ENCODE results near the gene CDC6. TPM values are rescaled to one million over a fixed set of nuclear protein-coding genes. Genes with fewer than 3 reads are reported as not detected.
A peak's percentile ranks its signal among the peaks of the same experiment; 100 is the strongest.

CDC6 gene
- total RNA-seq, 4 donors from 2014 or later = 0.88 to 11.3 TPM; not detected in 2

GRCh38 chr17:40331743-40332641, 44.3 kb downstream of the CDC6 start:
- Histone ChIP-seq H3K4me1 (peaks cover 39 to 67% of the 10 kb centered on the region in 2 donors), H3K27me3 (no peaks in the 10 kb centered on the region), H3K4me3 (no peak overlapping the region), H3K27ac (peak overlapping the region; percentile 74 to 83), H3K36me3 (no peaks in the 10 kb centered on the region), H3K9me3 (no peaks in the 10 kb centered on the region)
- intact Hi-C loops (cut with DNase I; ENCODE audit: low total_unique reads) = no loop called here
- peak; percentile 86 to 93 for DNase-seq
- peak in 1 of 4 experiments; percentile 22 for TF ChIP-seq CTCF (IDR thresholded peaks at IDR 0.05)
- peak in 1 of 2 donors; percentile 21 for TF ChIP-seq POLR2A (IDR thresholded peaks at IDR 0.05)

GRCh38 chr17:40333781-40334448, 46.2 kb downstream of the CDC6 start:
- Histone ChIP-seq H3K9me3 (no peaks in the 10 kb centered on the region), H3K4me3 (no peak overlapping the region), H3K27ac (peak overlapping the region; percentile 74 to 83), H3K27me3 (no peaks in the 10 kb centered on the region), H3K4me1 (peaks cover 39 to 55% of the 10 kb centered on the region in 2 donors), H3K36me3 (no peaks in the 10 kb centered on the region)
- TF ChIP-seq CTCF (IDR thresholded peaks at IDR 0.05) (no peak), POLR2A (IDR thresholded peaks at IDR 0.05) (no peak)
- no peak for DNase-seq
- intact Hi-C loops (cut with DNase I; ENCODE audit: low total_unique reads) = no loop called here

- H3K4me1 ChIP-seq = peaks cover 37 to 52% of the 10 kb centered on the region in 2 donors
- TF ChIP-seq CTCF (IDR thresholded peaks at IDR 0.05) = no peak
- TF ChIP-seq POLR2A (IDR thresholded peaks at IDR 0.05) = no peak
- H3K36me3 ChIP-seq = no peaks in the 10 kb centered on the region
- no peak for DNase-seq
- no peak overlapping the region for H3K4me3 ChIP-seq
- no peaks in the 10 kb centered on the region for H3K27me3 ChIP-seq
- H3K27ac ChIP-seq = peak overlapping the region; percentile 74 to 83
- no peaks in the 10 kb centered on the region for H3K9me3 ChIP-seq
- intact Hi-C loops (cut with DNase I; ENCODE audit: low total_unique reads) = no loop called here
These were observed 47.9 kb downstream of the CDC6 start for GRCh38 chr17:40335620-40336019.

GRCh38 chr17:40337351-40337750, 49.7 kb downstream of the CDC6 start:
- no peak for DNase-seq
- H3K4me3 ChIP-seq = no peak overlapping the region
- H3K27ac ChIP-seq = peak overlapping the region; percentile 6 to 22
- intact Hi-C loops (cut with DNase I; ENCODE audit: low total_unique reads) = no loop called here
- TF ChIP-seq CTCF (IDR thresholded peaks at IDR 0.05) = no peak
- TF ChIP-seq POLR2A (IDR thresholded peaks at IDR 0.05) = no peak
- H3K9me3 ChIP-seq = no peaks in the 10 kb centered on the region
- H3K4me1 ChIP-seq = peaks cover 24 to 43% of the 10 kb centered on the region in 2 donors
- no peaks in the 10 kb centered on the region for H3K36me3 ChIP-seq
- H3K27me3 ChIP-seq = no peaks in the 10 kb centered on the region

- no peak for DNase-seq
- Histone ChIP-seq H3K27me3 (no peaks in the 10 kb centered on the region), H3K4me1 (peaks cover 17 to 36% of the 10 kb centered on the region in 2 donors), H3K27ac (no peak overlapping the region), H3K9me3 (no peaks in the 10 kb centered on the region), H3K4me3 (no peak overlapping the region), H3K36me3 (no peaks in the 10 kb centered on the region)
- TF ChIP-seq POLR2A (IDR thresholded peaks at IDR 0.05) (no peak), CTCF (IDR thresholded peaks at IDR 0.05) (no peak)
- intact Hi-C loops (cut with DNase I; ENCODE audit: low total_unique reads) = no loop called here
These were observed 50.4 kb downstream of the CDC6 start for GRCh38 chr17:40338058-40338457.
